HEK293T (cell line): ENCODE results near the gene CABP4.

Source experiments
- ARNT ChIP-seq: fragments of 450-650 bp; IDR thresholded peaks from 2 replicates; pipeline ENCODE4 v1.6.1; 2017; ENCODE audit warnings: mild to moderate bottlenecking
- BHLHE40 ChIP-seq: fragments of 450-650 bp; IDR thresholded peaks from 2 replicates; pipeline ENCODE4 v1.6.1; 2016; ENCODE audit warnings: mild to moderate bottlenecking, moderate library complexity, borderline replicate concordance
- NFRKB ChIP-seq: fragments of 450-650 bp; IDR thresholded peaks from 2 replicates; pipeline ENCODE4 v1.6.1; 2016; ENCODE audit warnings: mild to moderate bottlenecking, moderate library complexity
- TARDBP ChIP-seq: fragments of 450-650 bp; IDR thresholded peaks from 2 replicates; pipeline ENCODE4 v1.6.1; 2016
- ZNF384 ChIP-seq: fragments of 450-650 bp; IDR thresholded peaks from 2 replicates; pipeline ENCODE4 v1.6.1; 2016

DNA sequence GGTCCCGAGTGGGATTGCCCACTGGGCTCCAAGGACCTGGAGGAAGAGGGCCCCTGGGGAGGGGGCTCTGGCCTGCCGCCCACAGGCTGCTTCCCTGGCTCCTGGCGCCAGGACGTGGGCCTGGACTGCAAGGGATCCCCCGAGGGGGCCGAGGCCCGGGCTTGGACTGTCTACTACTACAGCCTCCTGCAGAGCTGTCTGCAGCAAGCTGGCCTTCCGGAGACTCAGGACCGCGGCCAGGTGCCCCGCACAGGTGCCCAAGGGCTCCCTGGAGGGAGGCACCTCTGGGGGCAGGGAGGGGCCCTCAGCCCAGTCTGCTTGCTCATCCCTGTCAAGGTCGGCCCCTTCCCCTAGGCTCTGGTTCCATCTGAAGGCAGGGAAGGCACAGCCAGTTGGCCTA is 37.7 kb upstream of the CABP4 start:
- TF ChIP-seq ARNT (no peak), BHLHE40 (no peak), TARDBP (no peak), NFRKB (no peak), ZNF384 (no peak)
